OCI-LY7 (cell line): Measurements from ENCODE around the gene ADH1B.
"Not testable (repeated sequence)": the region's sequence is repeated elsewhere in the genome, so short reads cannot be mapped to it uniquely, and the experiment has no call there.

ENCODE experiments used
- CTCF ChIP-seq: fragments of 200-600 bp; sonication (generic); conservative IDR thresholded peaks from 2 replicates; pipeline ENCODE4 v1.5.1; 2014; ENCODE audit warnings: mild to moderate bottlenecking, antibody characterized with exemption, low read length, moderate library complexity, mixed read lengths
- EZH2phosphoT487 ChIP-seq: fragments of 200-600 bp; sonication (generic); IDR thresholded peaks from 2 replicates; pipeline ENCODE4 v1.6.1; 2018; ENCODE audit warnings: low read depth, borderline replicate concordance, mild to moderate bottlenecking, mixed run types, antibody characterized with exemption, low read length, moderate library complexity, mixed read lengths

GRCh38 chr4:99367817-99368216 lies 46.6 kb upstream of the ADH1B start:
- TF ChIP-seq CTCF, EZH2phosphoT487: not testable (repeated sequence)
